A549 (cell line): ENCODE results near the gene PLPP3. TPM values are rescaled to one million over a fixed set of nuclear protein-coding genes. Genes with fewer than 3 reads are reported as not detected.
A peak's percentile ranks its signal among the peaks of the same experiment; 100 is the strongest.

Experiments
- ATAC-seq, 2 experiments: fragments of 200-7000 bp in 1 of 2; fragments of >200 bp in 1 of 2; cut with Nextera tagmentation in 1 of 2; cut with Tn5 transposase in 1 of 2; 3 replicates each; pipeline versions ENCODE4 v1.8.0 to v1.9.1; 2018 to 2020; ENCODE audit warnings: mild to moderate bottlenecking in 1 of 2, moderate library complexity in 1 of 2
- CTCF ChIA-PET: fragments of 300-600 bp; sonication (Branson Sonifier 250); formaldehyde crosslinking; extraction: SDS; loops from one replicate; lab custom pipeline; 2021; ENCODE audit warnings: antibody characterized with exemption, inconsistent platforms; lab: Yijun Ruan, JAX
- POLR2A ChIA-PET: fragments of 350-600 bp; formaldehyde crosslinking; extraction: SDS; loops from one replicate; lab custom pipeline; 2021; ENCODE audit warnings: antibody characterized with exemption, inconsistent platforms; lab: Yijun Ruan, JAX
- DNase-seq, 2 experiments: peaks; one replicate each; pipeline versions ENCODE4 v3.0.0 to v3.0.0-alpha.2; 2011 to 2016; ENCODE audit warnings: low read depth in 1 of 2, low spot score in 1 of 2
- FAIRE-seq: peaks from 2 replicates; lab custom pipeline; 2011; peaks lifted over from hg19 to GRCh38; lab: Jason Lieb, UNC
- H3K27ac ChIP-seq, 2 experiments: fragments of >200 bp; sonication (Bioruptor Twin); formaldehyde crosslinking; 3 replicates each; pipeline ENCODE4 v1.5.1; 2016 to 2017
- H3K4me1 ChIP-seq: fragments of >200 bp; sonication (Bioruptor Twin); formaldehyde crosslinking; 3 replicates; pipeline ENCODE4 v1.6.1; 2016
- H3K4me2 ChIP-seq: fragments of >200 bp; sonication (Bioruptor Twin); formaldehyde crosslinking; 3 replicates; pipeline ENCODE4 v1.6.1; 2016
- H3K4me3 ChIP-seq: fragments of >200 bp; sonication (Bioruptor Twin); formaldehyde crosslinking; 3 replicates; pipeline ENCODE4 v1.5.1; 2016
- H3K9me3 ChIP-seq: fragments of >200 bp; sonication (Bioruptor Twin); formaldehyde crosslinking; 3 replicates; pipeline ENCODE4 v1.6.1; 2016
- CBX2 ChIP-seq: fragments of 200-600 bp; sonication (generic); IDR thresholded peaks from 2 replicates; pipeline ENCODE4 v1.6.1; 2016; ENCODE audit warnings: low read depth, mild to moderate bottlenecking, borderline replicate concordance
- E2F6 ChIP-seq: IDR thresholded peaks from 2 replicates; pipeline ENCODE4 v1.6.1; 2012; ENCODE audit warnings: low read depth, borderline replicate concordance
- HEYL ChIP-seq: fragments of 250-450 bp; sonication (Bioruptor Pico); IDR thresholded peaks from 2 replicates; pipeline ENCODE4 v1.8.0; 2021; ENCODE audit warnings: mild to moderate bottlenecking, moderate library complexity
- JUN ChIP-seq, 2 experiments: fragments of >200 bp; sonication (Bioruptor Twin); formaldehyde crosslinking; IDR thresholded peaks; 2 replicates in 1 of 2; 3 replicates in 1 of 2; pipeline ENCODE4 v1.6.1; 2016 to 2017
- KDM5A ChIP-seq: fragments of 200-600 bp; sonication (generic); IDR thresholded peaks from 2 replicates; pipeline ENCODE4 v1.6.1; 2016; ENCODE audit warnings: antibody characterized with exemption, mild to moderate bottlenecking
- MAFK ChIP-seq: fragments of 450-650 bp; IDR thresholded peaks from 2 replicates; pipeline ENCODE4 v1.6.1; 2014; ENCODE audit not compliant: partially characterized antibody
- MYC ChIP-seq: IDR thresholded peaks from 2 replicates; pipeline ENCODE4 v1.6.1; 2012; ENCODE audit warnings: mild to moderate bottlenecking, inconsistent platforms, low read length, improper control_type of control experiment, borderline replicate concordance
- NFE2L2 ChIP-seq: fragments of 150-350 bp; conservative IDR thresholded peaks from 2 replicates; pipeline ENCODE4 v1.6.1; 2014; ENCODE audit warnings: low read length
- NPAS2 ChIP-seq: fragments of 250-450 bp; sonication (Bioruptor Pico); IDR thresholded peaks from 2 replicates; pipeline ENCODE4 v1.8.0; 2022; ENCODE audit warnings: mild to moderate bottlenecking, moderate library complexity, borderline replicate concordance
- PBX3 ChIP-seq: IDR thresholded peaks from 2 replicates; pipeline ENCODE4 v1.6.1; 2012
- POLR2A ChIP-seq: IDR thresholded peaks from 2 replicates; pipeline ENCODE4 v1.6.1; 2012; ENCODE audit warnings: mild to moderate bottlenecking, low read length
- RAD21 ChIP-seq, 2 experiments: fragments of >200 bp in 1 of 2; sonication (Bioruptor Twin) in 1 of 2; formaldehyde crosslinking in 1 of 2; IDR thresholded peaks in 1 of 2; conservative IDR thresholded peaks in 1 of 2; 2 replicates in 1 of 2; 3 replicates in 1 of 2; pipeline ENCODE4 v1.6.1; 2012 to 2018; ENCODE audit warnings: inconsistent platforms in 1 of 2
- RCOR1 ChIP-seq: fragments of 150-350 bp; IDR thresholded peaks from 2 replicates; pipeline ENCODE4 v1.6.1; 2014; ENCODE audit warnings: antibody characterized with exemption, low read length, low read depth
- TFCP2L1 ChIP-seq: fragments of 250-450 bp; sonication (Bioruptor Pico); IDR thresholded peaks from 2 replicates; pipeline ENCODE4 v1.5.0; 2021; ENCODE audit warnings: mild to moderate bottlenecking
- TP53 ChIP-seq: fragments of 250-450 bp; sonication (Bioruptor Pico); IDR thresholded peaks from 2 replicates; pipeline ENCODE4 v1.5.0; 2021; ENCODE audit warnings: mild to moderate bottlenecking, moderate library complexity
- USF2 ChIP-seq: fragments of 450-650 bp; IDR thresholded peaks from 2 replicates; pipeline ENCODE4 v1.6.1; 2014; ENCODE audit warnings: antibody characterized with exemption
- ZC3H11A ChIP-seq: fragments of 450-650 bp; IDR thresholded peaks from 2 replicates; pipeline ENCODE4 v1.6.1; 2014; ENCODE audit warnings: antibody characterized with exemption, mild to moderate bottlenecking
- WGBS: methylation state at CpG from one replicate; pipeline ENCODE4 v1.1.6; 2017; ENCODE audit errors: missing lambda C conversion rate; 5-methylcytosine and 5-hydroxymethylcytosine counted together
- polyA plus RNA-seq, 4 experiments: library from polyadenylated mRNA; depleted of rRNA in 3 of 4; stranded (reverse); fragments of >200 nt; fragmentation: RNase III in 1 of 4; extraction: RNeasy Plus Mini Kit Qiagen cat#74134 plus additional on column Dnase treatment in 1 of 4; gene quantifications; 2 replicates in 3 of 4; 3 replicates in 1 of 4; pipeline ENCODE4 v1.2.3, GENCODE V29; 2011 to 2017
- TF ChIP-seq, protein P1 (sequence below): fragments of 150-350 bp; IDR thresholded peaks from 2 replicates; pipeline ENCODE4 v1.6.1; 2014; ENCODE audit warnings: low read depth, mild to moderate bottlenecking, low read length
- TF ChIP-seq, protein P2 (sequence below): fragments of 250-450 bp; sonication (Bioruptor Pico); IDR thresholded peaks from 2 replicates; pipeline ENCODE4 v1.5.0; 2020; ENCODE audit warnings: low read depth, mild to moderate bottlenecking, moderate library complexity

Gene PLPP3
- polyA plus RNA-seq, 2 of the 4 experiments (the other 2 are of a cell fraction), result 23.6 to 25.6 TPM

- no peak for TF ChIP-seq USF2
- TF ChIP-seq POLR2A, result no peak
- no peak for TF ChIP-seq E2F6
- TF ChIP-seq, protein P1, sequence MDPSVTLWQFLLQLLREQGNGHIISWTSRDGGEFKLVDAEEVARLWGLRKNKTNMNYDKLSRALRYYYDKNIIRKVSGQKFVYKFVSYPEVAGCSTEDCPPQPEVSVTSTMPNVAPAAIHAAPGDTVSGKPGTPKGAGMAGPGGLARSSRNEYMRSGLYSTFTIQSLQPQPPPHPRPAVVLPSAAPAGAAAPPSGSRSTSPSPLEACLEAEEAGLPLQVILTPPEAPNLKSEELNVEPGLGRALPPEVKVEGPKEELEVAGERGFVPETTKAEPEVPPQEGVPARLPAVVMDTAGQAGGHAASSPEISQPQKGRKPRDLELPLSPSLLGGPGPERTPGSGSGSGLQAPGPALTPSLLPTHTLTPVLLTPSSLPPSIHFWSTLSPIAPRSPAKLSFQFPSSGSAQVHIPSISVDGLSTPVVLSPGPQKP, result no peak
These were observed 73.3 kb downstream of the PLPP3 start (continued) for GRCh38 chr1:56505792-56506743.

DNA sequence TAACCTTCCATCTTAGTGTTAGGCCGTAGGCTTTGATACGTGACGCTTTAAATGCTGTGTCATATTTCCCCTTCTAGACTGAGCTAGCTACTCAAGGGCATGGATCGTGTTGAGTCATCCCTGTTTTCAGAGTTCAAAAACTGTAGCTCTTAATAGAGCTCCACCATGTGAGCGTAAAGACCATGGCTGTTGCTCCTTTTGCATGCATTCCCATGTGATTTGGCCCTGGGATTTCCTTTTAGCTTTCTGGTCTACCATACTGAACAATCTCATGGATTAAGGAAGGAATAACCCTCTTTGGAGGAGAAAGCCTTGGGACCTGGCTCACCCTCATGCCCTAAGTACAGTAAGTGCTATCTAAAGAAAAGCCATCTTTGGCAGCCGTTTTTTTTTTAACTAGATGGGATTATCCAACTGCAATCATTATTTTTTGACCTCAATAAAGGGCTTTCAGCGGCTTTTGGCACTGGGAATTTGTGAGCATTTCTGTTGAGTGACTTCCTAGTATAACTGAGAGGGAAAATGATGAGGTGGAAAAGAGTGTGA lies 76.6 kb downstream of the PLPP3 start:
- FAIRE-seq (no peak), ATAC-seq (no peak), DNase-seq (peak in 1 of 2 experiments; percentile 11)
- CTCF ChIA-PET, result no interaction called here
- POLR2A ChIA-PET, result no interaction called here
- TF ChIP-seq KDM5A, result no peak
- TF ChIP-seq HEYL, result no peak
- TF ChIP-seq, protein P2, sequence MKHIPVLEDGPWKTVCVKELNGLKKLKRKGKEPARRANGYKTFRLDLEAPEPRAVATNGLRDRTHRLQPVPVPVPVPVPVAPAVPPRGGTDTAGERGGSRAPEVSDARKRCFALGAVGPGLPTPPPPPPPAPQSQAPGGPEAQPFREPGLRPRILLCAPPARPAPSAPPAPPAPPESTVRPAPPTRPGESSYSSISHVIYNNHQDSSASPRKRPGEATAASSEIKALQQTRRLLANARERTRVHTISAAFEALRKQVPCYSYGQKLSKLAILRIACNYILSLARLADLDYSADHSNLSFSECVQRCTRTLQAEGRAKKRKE (CRISPR knock-in tag), result no peak
- TF ChIP-seq CBX2, result no peak
- no peak for TF ChIP-seq MYC
- TF ChIP-seq JUN (IDR thresholded peaks at IDR 0.05), result no peak
- TF ChIP-seq RCOR1, result no peak
- TF ChIP-seq NPAS2 (CRISPR knock-in tag), result no peak
- no peak for TF ChIP-seq TFCP2L1 (CRISPR knock-in tag)
- no peak for TF ChIP-seq NFE2L2
- TF ChIP-seq RAD21 (conservative IDR thresholded peaks at IDR 0.05 in 1 of 2, IDR thresholded peaks at IDR 0.05 in 1 of 2), result no peak
- TF ChIP-seq PBX3, result no peak
- no peak for TF ChIP-seq TP53 (CRISPR knock-in tag)
- no peak overlapping the region for H3K4me2 ChIP-seq
- no peak overlapping the region for H3K27ac ChIP-seq
- no peak overlapping the region for H3K4me3 ChIP-seq
- 93% methylated on average over 7 of the region's 7 CpGs for WGBS
- H3K9me3 ChIP-seq, result no peaks in the 10 kb centered on the region
- no peaks in the 10 kb centered on the region for H3K4me1 ChIP-seq

DNA sequence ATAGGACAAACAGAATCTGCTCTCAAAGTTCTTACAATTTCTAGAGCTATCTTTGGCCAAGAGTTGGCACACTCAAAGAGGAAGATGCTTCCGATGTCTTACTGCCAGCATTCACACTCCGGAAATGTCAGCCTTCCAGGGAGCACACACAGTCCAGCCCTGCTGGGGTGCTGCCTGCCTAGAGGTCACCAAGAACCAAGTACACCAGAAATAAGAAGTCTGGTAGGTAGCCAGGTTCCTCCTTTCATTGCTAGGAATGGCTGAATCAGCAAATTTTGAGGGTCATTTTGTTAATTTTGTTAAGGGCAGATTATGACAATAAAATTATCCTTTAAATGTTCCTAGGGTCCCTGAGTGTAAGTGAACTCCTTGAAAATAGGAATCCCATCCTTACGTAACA lies 77.5 kb downstream of the PLPP3 start:
- H3K27ac ChIP-seq, result no peak overlapping the region
- ATAC-seq (no peak), FAIRE-seq (no peak), DNase-seq (no peak)
- POLR2A ChIA-PET, result no interaction called here
- no peak overlapping the region for H3K4me3 ChIP-seq
- WGBS, result 86% methylated on average over 3 of the region's 3 CpGs
- H3K4me2 ChIP-seq, result no peak overlapping the region
- H3K9me3 ChIP-seq, result no peaks in the 10 kb centered on the region
- H3K4me1 ChIP-seq, result no peaks in the 10 kb centered on the region
- no peak for TF ChIP-seq ZC3H11A
- TF ChIP-seq MAFK, result peak; percentile 94
- CTCF ChIA-PET, result no interaction called here
